Measurements from ENCODE around the gene ZFPM1. TPM values are rescaled to one million over a fixed set of nuclear protein-coding genes. Genes with fewer than 3 reads are reported as not detected.

ZFPM1 gene
- total RNA-seq, 1 experiment from 2014 or later, result 14.6 TPM

DNA sequence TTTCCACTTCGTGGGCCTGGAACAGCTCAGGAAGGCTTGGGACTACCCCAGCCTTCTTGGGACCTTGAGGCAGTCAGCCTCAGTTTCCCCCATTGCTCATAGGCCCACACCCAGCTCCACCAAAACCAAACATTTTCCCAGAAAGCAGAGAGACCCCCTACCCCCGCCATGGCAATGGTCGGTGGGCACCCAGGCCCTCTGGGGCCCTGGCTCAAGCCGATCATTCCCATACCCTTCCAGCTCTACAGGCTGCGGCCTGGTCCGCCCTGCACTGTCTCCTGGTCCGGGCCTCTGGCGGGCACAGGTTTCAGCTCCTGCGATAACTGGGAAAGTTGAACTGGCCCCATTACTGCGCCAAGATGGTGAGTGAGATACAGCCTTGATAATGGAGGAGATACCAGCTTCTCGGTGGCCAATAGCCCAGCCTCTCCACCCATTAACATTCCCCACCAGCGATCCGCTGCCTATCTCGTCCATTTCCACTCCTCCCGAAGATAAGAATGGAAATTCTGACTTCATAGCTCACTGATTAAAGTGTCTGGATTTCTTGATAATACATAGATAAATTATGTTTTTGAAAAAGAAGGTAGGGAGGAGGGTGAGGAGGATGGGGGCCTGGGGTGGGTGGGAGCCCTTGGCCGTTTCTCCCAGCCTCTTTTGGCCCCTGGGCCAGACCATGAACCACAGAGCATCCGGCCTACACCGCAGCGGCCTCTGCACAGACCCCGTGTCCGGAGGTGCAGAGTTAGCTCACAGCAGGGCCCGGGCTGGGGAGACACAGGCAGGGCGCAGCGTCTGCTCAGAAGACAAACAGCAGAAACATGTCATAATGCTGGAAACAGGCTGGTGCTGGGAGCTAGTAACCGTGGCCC, 11.6 kb downstream of the ZFPM1 start (continued):
- TF ChIP-seq JUND (IDR thresholded peaks at IDR 0.05) (no peak), POLR2AphosphoS5 (IDR thresholded peaks at IDR 0.05; ENCODE audit: low read depth, low read length) (no peak)
- TF ChIP-seq, protein P1, sequence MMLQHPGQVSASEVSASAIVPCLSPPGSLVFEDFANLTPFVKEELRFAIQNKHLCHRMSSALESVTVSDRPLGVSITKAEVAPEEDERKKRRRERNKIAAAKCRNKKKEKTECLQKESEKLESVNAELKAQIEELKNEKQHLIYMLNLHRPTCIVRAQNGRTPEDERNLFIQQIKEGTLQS (IDR thresholded peaks at IDR 0.05), result no peak

DNA sequence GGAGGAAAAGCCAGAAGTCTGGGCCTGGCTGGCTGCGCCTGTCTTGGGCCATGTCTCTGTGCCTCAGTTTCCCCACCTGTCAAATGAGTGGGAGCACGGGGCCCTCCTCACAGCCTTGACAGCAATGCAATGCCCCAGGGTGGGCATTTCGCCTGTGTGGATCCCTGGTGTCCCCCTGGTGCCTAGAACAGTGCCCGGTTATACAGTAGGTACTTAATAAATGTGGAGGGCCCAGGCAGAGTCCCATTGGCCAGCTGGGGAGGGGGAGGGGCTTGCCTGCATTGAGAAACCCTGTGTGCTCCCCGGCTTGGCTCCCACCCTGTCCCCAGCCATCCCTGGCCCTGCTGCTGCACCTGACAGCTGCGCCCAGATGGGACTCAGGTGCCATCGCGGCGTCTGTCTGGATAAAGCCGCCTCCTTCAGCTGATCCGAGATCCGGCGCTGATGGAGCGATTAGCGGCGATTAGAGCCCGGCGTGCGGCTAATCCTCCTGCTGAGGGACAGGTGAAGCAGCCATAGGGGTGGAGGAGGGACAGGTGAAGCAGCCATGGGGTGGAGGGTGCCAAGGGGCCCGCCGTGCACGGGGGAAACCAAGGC, 12.4 kb downstream of the ZFPM1 start:
- Histone ChIP-seq H2AFZ (ENCODE audit: low read depth, low read length, poor library complexity, severe bottlenecking) (no peak overlapping the region), H3K27ac (ENCODE audit: low read depth, low read length) (no peak overlapping the region), H3K4me1 (ENCODE audit: control insufficient read depth in 1 of 2, insufficient read depth in 2 of 2, low read length in 2 of 2) (peaks cover 14 to 33% of the 10 kb centered on the region in 2 experiments), H3K9me3 (ENCODE audit: control insufficient read depth in 1 of 2, insufficient read depth in 1 of 2, low read depth in 1 of 2, low read length in 2 of 2) (no peaks in the 10 kb centered on the region), H3K27me3 (ENCODE audit: insufficient read depth, low read length) (no peaks in the 10 kb centered on the region), H3K79me2 (ENCODE audit: insufficient read depth, low read length) (peaks cover 45% of the 10 kb centered on the region; the same call in 1 of the 2 replicates), H3K4me2 (ENCODE audit: low read length) (no peak overlapping the region), H4K20me1 (ENCODE audit: insufficient read depth) (peaks cover 3% of the 10 kb centered on the region; the same call in 1 of the 2 replicates), H3K36me3 (ENCODE audit: control insufficient read depth in 1 of 2, insufficient read depth in 2 of 2, low read length in 2 of 2) (no peaks in the 10 kb centered on the region), H3K9me2 (ENCODE audit: insufficient read depth) (no peaks in the 10 kb centered on the region), H3K9ac (ENCODE audit: low read length) (no peak overlapping the region), H3K4me3 (replicated peaks in 1 of 2; ENCODE audit: low read depth in 1 of 2, low read length in 2 of 2) (no peak overlapping the region)
- CTCF ChIA-PET, result no interaction called here
- ATAC-seq (no peak), DNase-seq (ENCODE audit: low read depth, low spot score) (no peak)
- intact Hi-C loops (cut with micrococcal nuclease), result no loop called here
- no TSS peak for BruUV-seq (replicated peaks)
- POLR2A ChIA-PET, result interaction anchor here (0.9 kb wide), 1 partner anchor 10 kb away, joined by 3 read pairs; no protein-coding TSS in a partner anchor
- no peak for TF ChIP-seq JUND (IDR thresholded peaks at IDR 0.05)
- no peak for TF ChIP-seq EZH2phosphoT487 (IDR thresholded peaks at IDR 0.05; ENCODE audit: borderline replicate concordance)
- TF ChIP-seq, protein P2, sequence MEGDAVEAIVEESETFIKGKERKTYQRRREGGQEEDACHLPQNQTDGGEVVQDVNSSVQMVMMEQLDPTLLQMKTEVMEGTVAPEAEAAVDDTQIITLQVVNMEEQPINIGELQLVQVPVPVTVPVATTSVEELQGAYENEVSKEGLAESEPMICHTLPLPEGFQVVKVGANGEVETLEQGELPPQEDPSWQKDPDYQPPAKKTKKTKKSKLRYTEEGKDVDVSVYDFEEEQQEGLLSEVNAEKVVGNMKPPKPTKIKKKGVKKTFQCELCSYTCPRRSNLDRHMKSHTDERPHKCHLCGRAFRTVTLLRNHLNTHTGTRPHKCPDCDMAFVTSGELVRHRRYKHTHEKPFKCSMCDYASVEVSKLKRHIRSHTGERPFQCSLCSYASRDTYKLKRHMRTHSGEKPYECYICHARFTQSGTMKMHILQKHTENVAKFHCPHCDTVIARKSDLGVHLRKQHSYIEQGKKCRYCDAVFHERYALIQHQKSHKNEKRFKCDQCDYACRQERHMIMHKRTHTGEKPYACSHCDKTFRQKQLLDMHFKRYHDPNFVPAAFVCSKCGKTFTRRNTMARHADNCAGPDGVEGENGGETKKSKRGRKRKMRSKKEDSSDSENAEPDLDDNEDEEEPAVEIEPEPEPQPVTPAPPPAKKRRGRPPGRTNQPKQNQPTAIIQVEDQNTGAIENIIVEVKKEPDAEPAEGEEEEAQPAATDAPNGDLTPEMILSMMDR (IDR thresholded peaks at IDR 0.05 in 2 of 3, conservative IDR thresholded peaks at IDR 0.05 in 1 of 3; ENCODE audit: borderline replicate concordance in 1 of 3, insufficient read depth in 1 of 3, low read depth in 2 of 3, low read length in 2 of 3), result no peak
- TF ChIP-seq SIN3A (IDR thresholded peaks at IDR 0.05; ENCODE audit: low read depth), result no peak
- no peak for TF ChIP-seq POLR2AphosphoS5 (IDR thresholded peaks at IDR 0.05; ENCODE audit: low read depth, low read length)
- no peak for TF ChIP-seq SRF (IDR thresholded peaks at IDR 0.05; ENCODE audit: low read depth)
- no peak for TF ChIP-seq ELF1 (IDR thresholded peaks at IDR 0.05; ENCODE audit: borderline replicate concordance, low read depth)
- TF ChIP-seq EGR1 (IDR thresholded peaks at IDR 0.05; ENCODE audit: low read depth), result no peak
- TF ChIP-seq, protein P3, sequence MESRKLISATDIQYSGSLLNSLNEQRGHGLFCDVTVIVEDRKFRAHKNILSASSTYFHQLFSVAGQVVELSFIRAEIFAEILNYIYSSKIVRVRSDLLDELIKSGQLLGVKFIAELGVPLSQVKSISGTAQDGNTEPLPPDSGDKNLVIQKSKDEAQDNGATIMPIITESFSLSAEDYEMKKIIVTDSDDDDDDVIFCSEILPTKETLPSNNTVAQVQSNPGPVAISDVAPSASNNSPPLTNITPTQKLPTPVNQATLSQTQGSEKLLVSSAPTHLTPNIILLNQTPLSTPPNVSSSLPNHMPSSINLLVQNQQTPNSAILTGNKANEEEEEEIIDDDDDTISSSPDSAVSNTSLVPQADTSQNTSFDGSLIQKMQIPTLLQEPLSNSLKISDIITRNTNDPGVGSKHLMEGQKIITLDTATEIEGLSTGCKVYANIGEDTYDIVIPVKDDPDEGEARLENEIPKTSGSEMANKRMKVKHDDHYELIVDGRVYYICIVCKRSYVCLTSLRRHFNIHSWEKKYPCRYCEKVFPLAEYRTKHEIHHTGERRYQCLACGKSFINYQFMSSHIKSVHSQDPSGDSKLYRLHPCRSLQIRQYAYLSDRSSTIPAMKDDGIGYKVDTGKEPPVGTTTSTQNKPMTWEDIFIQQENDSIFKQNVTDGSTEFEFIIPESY (IDR thresholded peaks at IDR 0.05; ENCODE audit: extremely low read depth, insufficient replicate concordance, low read length), result no peak
- RAD21 ChIA-PET (ENCODE audit: low non-redundant PET in 1 of 2, low total read pairs in 2 of 2, uncharacterized antibody in 2 of 2, unreplicated experiment in 2 of 2), result no interaction called here

All from HCT116 (cell line).